ENCODE measurements around the gene JARID2. TPM values are rescaled to one million over a fixed set of nuclear protein-coding genes. Genes with fewer than 3 reads are reported as not detected.

Gene JARID2
- total RNA-seq, 2 experiments from 2014 or later: 25.4 to 25.5 TPM

- ChIA-PET POLR2A (no interaction called here), CTCF (interaction anchor here (1.8 kb wide), 1 partner anchor 10 kb away, joined by 9 read pairs; no protein-coding TSS in a partner anchor)
- ATAC-seq: no peak
- Mint-ChIP-seq H3K27me3 (no peaks in the 10 kb centered on the region), H3K4me1 (ENCODE audit: low read depth) (peaks cover 89% of the 10 kb centered on the region), H3K27ac (peak overlapping the region; percentile 3), H3K4me3 (no peak overlapping the region), H3K36me3 (ENCODE audit: low read depth) (peaks cover 18% of the 10 kb centered on the region), H3K9me3 (peaks cover 2% of the 10 kb centered on the region)
- TF ChIP-seq, protein P1, sequence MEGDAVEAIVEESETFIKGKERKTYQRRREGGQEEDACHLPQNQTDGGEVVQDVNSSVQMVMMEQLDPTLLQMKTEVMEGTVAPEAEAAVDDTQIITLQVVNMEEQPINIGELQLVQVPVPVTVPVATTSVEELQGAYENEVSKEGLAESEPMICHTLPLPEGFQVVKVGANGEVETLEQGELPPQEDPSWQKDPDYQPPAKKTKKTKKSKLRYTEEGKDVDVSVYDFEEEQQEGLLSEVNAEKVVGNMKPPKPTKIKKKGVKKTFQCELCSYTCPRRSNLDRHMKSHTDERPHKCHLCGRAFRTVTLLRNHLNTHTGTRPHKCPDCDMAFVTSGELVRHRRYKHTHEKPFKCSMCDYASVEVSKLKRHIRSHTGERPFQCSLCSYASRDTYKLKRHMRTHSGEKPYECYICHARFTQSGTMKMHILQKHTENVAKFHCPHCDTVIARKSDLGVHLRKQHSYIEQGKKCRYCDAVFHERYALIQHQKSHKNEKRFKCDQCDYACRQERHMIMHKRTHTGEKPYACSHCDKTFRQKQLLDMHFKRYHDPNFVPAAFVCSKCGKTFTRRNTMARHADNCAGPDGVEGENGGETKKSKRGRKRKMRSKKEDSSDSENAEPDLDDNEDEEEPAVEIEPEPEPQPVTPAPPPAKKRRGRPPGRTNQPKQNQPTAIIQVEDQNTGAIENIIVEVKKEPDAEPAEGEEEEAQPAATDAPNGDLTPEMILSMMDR (IDR thresholded peaks at IDR 0.05): no peak
- no peak for DNase-seq
- intact Hi-C loops (cut with micrococcal nuclease): no loop called here
Observed at GRCh38 chr6:15430931-15431405, 185.1 kb downstream of the JARID2 start.

- intact Hi-C loops (cut with micrococcal nuclease): no loop called here
- ChIA-PET POLR2A (interaction anchor here (0.9 to 3.1 kb wide), 4 partner anchors 10 to 183 kb away, joined by 3 to 16 read pairs (median 4); no protein-coding TSS in a partner anchor), CTCF (interaction anchor here (1.1 to 1.8 kb wide), 2 partner anchors 9 to 105 kb away, joined by 4 to 9 read pairs; no protein-coding TSS in a partner anchor)
- peaks cover 2% of the 10 kb centered on the region for H3K9me3 Mint-ChIP-seq
- H3K4me1 Mint-ChIP-seq (ENCODE audit: low read depth): peaks cover 89% of the 10 kb centered on the region
- H3K36me3 Mint-ChIP-seq (ENCODE audit: low read depth): peaks cover 21% of the 10 kb centered on the region
- DNase-seq (no peak), ATAC-seq (no peak)
- no peak overlapping the region for H3K4me3 Mint-ChIP-seq
- H3K27me3 Mint-ChIP-seq: no peaks in the 10 kb centered on the region
- TF ChIP-seq, protein P1 (IDR thresholded peaks at IDR 0.05): no peak
- H3K27ac Mint-ChIP-seq: peak overlapping the region; percentile 46
Observed at GRCh38 chr6:15431762-15432483, 186.1 kb downstream of the JARID2 start.

- Mint-ChIP-seq H3K9me3 (peaks cover 2% of the 10 kb centered on the region), H3K4me3 (peak overlapping the region; percentile 1), H3K27ac (peak overlapping the region; percentile 87), H3K27me3 (no peaks in the 10 kb centered on the region), H3K36me3 (ENCODE audit: low read depth) (peaks cover 19% of the 10 kb centered on the region), H3K4me1 (ENCODE audit: low read depth) (peaks cover 91% of the 10 kb centered on the region)
- intact Hi-C loops (cut with micrococcal nuclease): no loop called here
- CTCF ChIA-PET: no interaction called here
- ATAC-seq: no peak
- POLR2A ChIA-PET: interaction anchor here (0.7 to 3.1 kb wide), 2 partner anchors 11 to 186 kb away, joined by 3 to 16 read pairs; no protein-coding TSS in a partner anchor
- TF ChIP-seq, protein P1 (IDR thresholded peaks at IDR 0.05): no peak
- DNase-seq: no peak
Observed at GRCh38 chr6:15433511-15433861, 187.6 kb downstream of the JARID2 start.

- Mint-ChIP-seq H3K9me3 (peaks cover 2% of the 10 kb centered on the region), H3K27ac (peak overlapping the region; percentile 87), H3K4me1 (ENCODE audit: low read depth) (peaks cover 93% of the 10 kb centered on the region), H3K4me3 (peak overlapping the region; percentile 28), H3K27me3 (no peaks in the 10 kb centered on the region), H3K36me3 (ENCODE audit: low read depth) (peaks cover 16% of the 10 kb centered on the region)
- ATAC-seq (no peak), DNase-seq (no peak)
- ChIA-PET CTCF (interaction anchor here (1.0 to 1.5 kb wide), 2 partner anchors 9 to 21 kb away, joined by 3 read pairs; no protein-coding TSS in a partner anchor), POLR2A (interaction anchor here (0.6 to 3.1 kb wide), 5 partner anchors 9 to 187 kb away, joined by 3 to 16 read pairs (median 3); no protein-coding TSS in a partner anchor)
- intact Hi-C loops (cut with micrococcal nuclease): no loop called here
- TF ChIP-seq, protein P1 (IDR thresholded peaks at IDR 0.05): no peak
Observed at GRCh38 chr6:15434263-15434662, 188.4 kb downstream of the JARID2 start.
